Stomach (tissue), 4 donors: ENCODE data around the gene PRAMEF11.
"Not testable (repeated sequence)": the region's sequence is repeated elsewhere in the genome, so short reads cannot be mapped to it uniquely, and the experiment has no call there.

Source experiments
- CTCF ChIP-seq, 7 experiments: fragments of 450-650 bp in 4 of 7; fragments of 200-600 bp in 3 of 7; sonication (generic) in 3 of 7; IDR thresholded peaks; one replicate each; pipeline ENCODE4 v1.5.1; 2016 to 2019; ENCODE audit warnings: antibody characterized with exemption in 7 of 7, control low read depth in 2 of 7, mild to moderate bottlenecking in 1 of 7
- EP300 ChIP-seq: sonication (generic); formaldehyde crosslinking; IDR thresholded peaks from one replicate; pipeline ENCODE4 v1.6.1; 2017; ENCODE audit warnings: antibody characterized with exemption
- POLR2A ChIP-seq, 4 donors: fragments of 450-650 bp; IDR thresholded peaks; one replicate each; pipeline ENCODE4 v1.6.1; 2016; ENCODE audit warnings: antibody characterized with exemption in 4 of 4, control low read depth in 2 of 4, mild to moderate bottlenecking in 1 of 4, moderate library complexity in 1 of 4
- POLR2AphosphoS5 ChIP-seq, 3 donors: sonication (generic); formaldehyde crosslinking; IDR thresholded peaks; one replicate each; pipeline ENCODE4 v1.6.1; 2016; ENCODE audit warnings: antibody characterized with exemption in 3 of 3

DNA sequence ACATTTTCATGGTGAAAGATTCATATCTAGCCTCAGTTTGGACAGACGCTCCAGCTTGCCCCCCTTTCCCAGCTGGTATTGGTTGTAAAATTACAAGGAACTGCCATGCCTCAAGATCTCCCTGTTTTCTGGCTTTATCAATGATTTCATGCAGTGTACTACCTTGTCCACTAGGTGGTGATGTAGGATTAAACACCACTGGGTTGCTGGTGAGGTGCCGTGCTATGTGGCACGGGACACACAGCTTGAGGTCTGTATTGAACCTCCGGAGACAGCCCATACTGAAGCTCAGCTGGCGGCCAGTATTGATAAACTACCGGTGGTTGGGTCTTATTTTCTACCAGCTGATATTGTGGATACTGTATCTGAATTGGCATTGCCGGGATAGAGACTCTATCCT is 47.4 kb downstream of the PRAMEF11 start:
- TF ChIP-seq CTCF (IDR thresholded peaks at IDR 0.05); EP300; POLR2A (IDR thresholded peaks at IDR 0.05); POLR2AphosphoS5 (IDR thresholded peaks at IDR 0.05): not testable (repeated sequence)
